SK-N-SH (cell line): ENCODE data around the gene HYAL2.

Source experiments
- RAD21 ChIP-seq: IDR thresholded peaks from 2 replicates; pipeline ENCODE4 v1.6.1; 2012; ENCODE audit warnings: mild to moderate bottlenecking, low read length
- ZBTB33 ChIP-seq: IDR thresholded peaks from 2 replicates; pipeline ENCODE4 v1.4.0; 2012; ENCODE audit warnings: low read depth, borderline replicate concordance

- TF ChIP-seq RAD21 (no peak), ZBTB33 (no peak)
Measured at GRCh38 chr3:50354850-50355249, 32.3 kb upstream of the HYAL2 start.
